ENCODE measurements around the gene HDAC5.
A peak's percentile ranks its signal among the peaks of the same experiment; 100 is the strongest.
"Not testable (repeated sequence)": the region's sequence is repeated elsewhere in the genome, so short reads cannot be mapped to it uniquely, and the experiment has no call there.

Gene HDAC5

GRCh38 chr17:44133918-44134476, 10.6 kb upstream of the HDAC5 start:
- DNase-seq (ENCODE audit: low spot score), result no peak

DNA sequence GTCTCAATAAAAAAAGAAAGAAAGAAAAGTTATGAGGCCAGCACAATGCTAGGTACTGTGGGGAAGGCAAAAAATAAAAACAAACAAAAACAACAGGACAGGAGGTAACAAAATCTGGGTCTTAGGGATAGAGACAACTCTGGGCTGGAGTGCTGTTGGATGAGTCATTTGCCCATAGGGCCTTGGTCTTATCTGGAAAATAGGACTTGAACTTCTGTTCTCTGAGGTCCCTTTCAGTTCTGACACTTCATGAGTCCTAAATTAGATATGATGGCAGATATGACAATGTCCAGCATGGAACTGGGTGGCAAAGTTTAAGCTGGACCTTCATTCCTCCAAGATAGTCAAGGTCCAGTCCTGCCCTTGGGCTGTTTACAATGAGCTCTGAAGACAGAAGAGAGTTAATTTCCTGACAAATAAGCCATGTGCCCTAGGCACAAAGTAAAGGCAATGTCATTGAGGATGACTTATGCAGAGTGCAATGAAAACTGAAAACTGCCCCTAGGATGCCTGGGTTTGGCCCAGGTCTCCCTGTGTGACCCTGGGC, 8.9 kb upstream of the HDAC5 start:
- DNase-seq (ENCODE audit: low spot score), result no peak

DNA sequence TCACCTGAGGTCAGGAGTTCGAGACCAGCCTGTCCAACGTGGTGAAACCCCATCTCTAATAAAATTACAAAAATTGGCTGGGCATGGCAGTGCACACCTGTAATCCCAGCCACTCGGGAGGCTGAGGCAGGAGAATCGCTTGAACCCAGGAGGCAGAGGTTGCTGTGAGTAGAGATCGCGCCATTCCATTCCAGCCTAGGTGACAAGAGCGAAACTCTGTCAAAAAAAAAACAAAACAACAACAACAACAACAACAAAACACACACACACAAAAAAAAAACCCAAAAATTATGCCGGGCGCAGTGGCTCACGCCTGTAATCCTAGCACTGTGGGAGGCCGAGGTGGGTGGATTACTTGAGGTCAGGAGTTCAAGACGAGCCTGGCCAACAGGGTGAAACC, 7.9 kb upstream of the HDAC5 start:
- DNase-seq (ENCODE audit: low spot score), result not testable (repeated sequence)

DNA sequence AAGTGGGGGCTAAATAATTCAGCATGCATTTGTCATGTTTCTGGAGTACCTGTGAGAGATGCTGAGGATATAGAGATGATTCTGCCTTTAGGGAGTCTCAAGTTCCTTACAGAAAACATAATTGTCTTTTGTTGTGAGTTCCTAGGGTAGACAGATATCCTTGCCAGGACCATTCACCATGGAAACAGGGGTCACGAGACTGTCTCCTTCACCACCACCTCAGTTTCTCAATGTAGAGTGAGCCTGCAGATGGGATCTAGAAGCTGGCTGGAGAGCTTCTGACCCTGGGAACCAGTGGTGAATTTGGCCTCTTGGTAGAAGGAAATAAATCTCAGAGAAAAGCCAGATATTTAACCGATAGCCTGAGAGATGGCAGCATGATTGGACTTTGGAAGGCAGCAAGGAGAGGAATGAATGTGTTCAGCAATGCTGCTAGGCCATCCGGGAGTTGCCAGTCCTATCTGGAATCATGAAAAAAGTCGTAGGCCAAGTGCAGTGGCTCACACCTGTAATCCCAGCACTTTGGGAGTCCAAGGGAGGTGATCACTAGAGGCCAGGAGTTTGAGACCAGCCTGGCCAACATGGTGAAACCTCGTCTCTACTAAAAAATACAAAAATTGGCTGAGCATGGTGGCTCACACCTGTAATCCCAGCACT, 7.4 kb upstream of the HDAC5 start:
- DNase-seq (ENCODE audit: low spot score), result no peak

DNA sequence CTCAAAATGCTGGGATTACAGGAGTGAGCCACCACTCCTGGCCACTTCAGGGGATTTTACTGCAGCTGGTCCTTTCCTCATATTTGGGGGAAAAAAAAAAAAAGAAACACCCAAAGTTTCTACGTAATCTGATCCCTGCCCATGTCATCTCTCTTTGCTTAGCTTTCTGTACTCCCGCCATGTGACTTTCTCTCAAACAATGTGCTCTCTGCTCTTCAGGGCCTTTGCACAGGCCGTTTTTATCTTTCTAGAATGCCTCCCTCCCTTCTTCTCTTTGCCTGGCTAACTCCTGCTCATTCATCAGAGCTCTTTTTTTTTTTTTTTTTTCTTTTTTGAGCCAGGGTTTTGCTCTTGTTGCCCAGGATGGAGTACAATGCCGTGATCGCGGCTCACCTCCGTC, 4.9 kb upstream of the HDAC5 start:
- DNase-seq (ENCODE audit: low spot score), result no peak

- no peak for DNase-seq (ENCODE audit: low spot score)
Observed at GRCh38 chr17:44124118-44124438, 637 bp upstream of the HDAC5 start.

GRCh38 chr17:44122816-44123355, 555 bp downstream of the HDAC5 start:
- DNase-seq (ENCODE audit: low spot score), result no peak

- DNase-seq (ENCODE audit: low spot score), result no peak
Observed at GRCh38 chr17:44121997-44122815, 1.2 kb downstream of the HDAC5 start.

DNA sequence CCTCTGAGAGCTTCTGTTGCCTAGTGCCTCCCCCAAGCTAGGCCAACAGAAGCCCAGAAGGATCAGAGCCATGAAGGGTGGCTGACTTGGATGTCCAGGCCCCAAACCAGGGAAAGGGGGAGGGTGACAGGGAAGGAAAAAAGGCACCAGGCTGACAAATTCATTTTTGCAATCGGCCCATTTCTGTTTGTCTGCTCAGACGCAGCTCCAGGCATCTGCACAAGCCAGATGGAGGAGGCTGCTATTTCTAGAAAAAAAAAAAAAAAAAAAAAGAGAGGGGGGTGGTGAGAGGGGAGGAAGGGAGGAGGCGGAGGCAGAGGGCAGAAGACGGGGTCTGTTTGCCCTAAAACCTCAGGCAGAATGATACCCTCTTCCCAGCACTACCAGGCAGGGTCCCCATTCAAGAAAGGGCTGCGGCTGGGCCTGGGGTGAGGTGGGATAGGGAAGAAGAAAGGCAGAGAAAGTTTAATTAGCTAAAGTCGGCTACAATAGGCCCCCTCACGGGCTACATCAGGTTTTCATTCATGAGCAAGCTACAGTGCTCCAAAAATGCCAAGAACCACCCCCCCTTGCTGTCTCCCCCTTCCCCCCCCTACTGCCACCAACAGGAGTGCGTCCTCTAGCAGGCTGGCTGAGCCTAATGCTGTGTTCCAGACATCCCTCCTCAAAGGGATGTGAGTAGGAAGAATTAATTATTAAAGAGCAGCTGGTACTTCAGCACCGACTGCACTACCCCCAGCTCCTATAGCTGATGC, 2.4 kb downstream of the HDAC5 start:
- no peak for DNase-seq (ENCODE audit: low spot score)

DNA sequence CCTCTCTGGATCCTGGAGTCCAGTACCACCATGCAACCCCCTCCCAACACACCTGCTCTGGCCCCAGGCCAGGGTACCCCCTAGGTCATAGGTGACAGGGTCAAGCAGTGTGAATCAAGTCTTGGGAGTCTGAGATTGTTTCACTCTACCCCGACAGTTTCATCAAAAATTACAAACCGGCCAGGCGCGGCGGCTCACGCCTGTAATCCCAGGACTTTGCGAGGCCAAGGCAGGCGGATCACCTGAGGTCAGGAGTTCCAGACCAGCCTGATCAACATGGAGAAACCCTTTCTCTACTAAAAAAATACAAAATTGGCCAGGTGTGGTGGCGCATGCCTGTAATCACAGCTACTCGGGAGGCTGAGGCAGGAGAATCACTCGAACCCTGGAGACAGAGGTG, 3.2 kb downstream of the HDAC5 start:
- DNase-seq (ENCODE audit: low spot score), result not testable (repeated sequence)

GRCh38 chr17:44119798-44120197, 3.6 kb downstream of the HDAC5 start:
- DNase-seq (ENCODE audit: low spot score), result no peak

DNA sequence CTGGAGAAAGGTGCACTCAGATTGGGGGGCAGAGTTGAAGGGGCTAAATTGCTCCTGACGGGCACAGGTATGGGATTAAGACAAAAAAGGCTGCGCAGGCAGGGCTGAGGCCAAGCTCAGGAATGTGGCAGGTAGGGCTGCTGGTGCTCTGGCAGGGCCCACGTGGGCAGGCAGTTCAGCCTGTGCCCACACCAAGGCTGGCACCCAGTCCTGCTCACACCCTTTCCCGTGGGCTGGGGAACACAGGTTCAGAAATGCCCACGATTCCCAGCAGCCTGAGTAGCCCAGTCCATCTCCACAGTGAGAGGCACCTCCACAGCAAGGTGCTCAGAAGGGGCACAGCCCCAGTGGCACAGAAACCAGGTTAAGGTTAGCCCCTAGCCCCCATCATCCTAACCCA, 4.4 kb downstream of the HDAC5 start:
- DNase-seq (ENCODE audit: low spot score), result no peak

- DNase-seq (ENCODE audit: low spot score), result no peak
Observed at GRCh38 chr17:44118427-44119050, 4.9 kb downstream of the HDAC5 start.

DNA sequence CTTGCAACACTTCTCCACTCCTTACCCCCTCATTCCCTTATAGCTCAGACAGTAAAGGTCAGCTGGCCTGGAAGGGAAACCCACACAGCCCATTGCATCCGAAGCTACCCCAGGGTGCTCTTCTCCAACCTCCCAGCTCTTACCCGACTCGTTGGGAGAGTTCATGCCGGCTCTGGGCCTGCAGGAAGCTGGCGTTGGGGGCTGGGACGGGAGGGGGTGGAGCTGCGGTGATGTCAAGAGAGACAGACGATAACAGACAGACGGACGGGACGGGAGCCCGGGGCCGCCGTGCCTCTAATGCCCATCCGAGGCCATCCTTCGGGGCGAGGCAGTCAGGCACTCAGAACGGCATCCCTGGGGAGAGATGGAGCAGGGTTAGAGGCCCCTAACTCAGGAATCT, 6.1 kb downstream of the HDAC5 start:
- DNase-seq (ENCODE audit: low spot score), result no peak

DNA sequence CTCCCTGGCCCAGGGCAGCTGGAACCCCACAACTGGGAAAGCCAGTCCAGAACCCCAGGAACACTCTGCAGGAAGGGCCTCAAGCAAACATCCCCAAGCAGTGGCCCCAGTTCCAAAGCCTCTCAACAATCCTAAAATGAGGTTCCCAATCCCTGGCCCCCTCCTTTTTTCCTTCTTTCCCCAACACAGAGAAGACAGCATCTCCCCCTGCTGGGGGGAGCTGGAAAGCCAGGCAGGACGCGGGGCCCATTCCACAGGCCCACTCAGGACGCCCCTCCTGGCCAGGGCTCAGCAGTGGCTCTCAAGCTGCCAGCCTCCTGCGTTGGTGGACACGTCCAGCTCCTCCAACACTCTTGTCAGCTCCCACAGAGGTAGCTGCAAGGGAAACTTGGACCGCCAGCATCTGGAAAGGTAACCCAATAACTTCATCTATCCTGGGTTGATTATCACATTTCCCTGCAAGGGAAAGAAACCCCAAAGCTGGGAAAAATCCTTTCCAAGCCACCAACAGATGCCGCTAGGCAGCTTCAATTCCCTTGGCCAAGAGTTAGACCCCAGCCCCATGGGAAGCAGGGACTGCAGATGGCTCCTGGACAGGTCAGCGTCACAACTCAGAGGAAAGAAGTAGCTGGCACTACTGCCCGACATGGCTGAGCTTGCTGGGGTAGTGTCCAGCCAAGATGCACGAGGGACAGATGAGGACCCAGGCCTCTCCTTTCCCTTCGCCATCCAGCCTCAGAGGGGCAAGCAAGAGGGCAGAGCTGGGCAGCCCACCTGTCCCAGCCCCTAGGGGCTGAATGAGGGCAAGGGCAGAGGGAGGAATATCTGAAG, 7.6 kb downstream of the HDAC5 start:
- DNase-seq (ENCODE audit: low spot score), result peak; percentile 54

DNA sequence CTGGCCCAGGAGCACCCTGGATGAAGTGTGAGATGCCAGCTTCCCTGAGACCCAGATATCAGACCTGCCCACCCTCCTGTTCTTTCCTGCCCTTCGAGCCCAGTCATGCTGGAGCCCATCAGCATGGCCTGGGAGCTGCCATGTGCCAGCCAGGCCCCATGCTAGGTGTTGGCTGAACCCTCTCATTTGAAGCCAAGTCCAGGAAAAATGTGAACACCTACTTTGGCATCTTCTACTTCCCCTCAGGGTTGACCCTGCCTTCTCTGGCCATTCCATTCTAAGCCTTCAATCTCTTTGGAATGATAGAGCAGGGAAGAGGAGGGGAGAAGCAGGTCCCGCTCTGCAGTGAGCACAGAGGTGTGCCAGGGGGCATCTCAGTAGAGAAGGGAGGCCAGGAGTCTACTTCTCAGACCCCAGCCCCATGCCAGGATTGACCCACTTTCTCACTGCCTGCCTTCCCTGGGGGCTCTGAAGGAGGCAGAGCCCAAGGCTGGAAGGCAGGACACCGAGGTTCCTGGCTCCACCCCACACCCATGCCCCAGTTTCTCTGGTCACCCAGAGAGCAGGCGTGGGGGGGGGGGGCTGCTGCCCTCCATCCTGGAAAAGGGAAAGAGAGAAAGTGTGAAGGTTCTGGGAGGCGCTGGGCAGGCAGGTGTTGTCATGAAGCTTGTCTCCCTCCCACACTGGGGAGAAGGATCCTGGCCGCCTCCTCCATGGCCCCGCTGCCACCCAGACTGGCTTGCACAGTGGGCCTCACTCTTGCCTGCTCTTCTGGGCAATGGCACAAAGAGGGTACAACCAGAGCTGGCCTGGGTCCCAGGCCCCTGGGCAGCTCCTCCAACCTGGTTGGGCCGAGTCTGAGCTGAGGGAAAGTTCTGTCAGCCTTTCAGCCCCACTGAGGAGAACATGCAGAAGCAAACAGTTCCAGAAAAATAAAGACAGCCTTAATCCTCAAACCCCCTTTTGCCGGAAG, 9.3 kb downstream of the HDAC5 start:
- no peak for DNase-seq (ENCODE audit: low spot score)

GRCh38 chr17:44113382-44113781, 10.1 kb downstream of the HDAC5 start:
- no peak for DNase-seq (ENCODE audit: low spot score)

GRCh38 chr17:44112284-44113280, 10.9 kb downstream of the HDAC5 start:
- DNase-seq (ENCODE audit: low spot score), result no peak

All from SK-N-DZ (cell line).